OCI-LY3 (cell line): ENCODE results near the gene SLC25A2.

Source experiments
- H2AFZ ChIP-seq: fragments of 200-600, 300-600 bp; shearing (Covaris generic); 2 replicates; pipeline ENCODE4 v1.6.0; 2014; ENCODE audit warnings: antibody characterized with exemption, low read depth, low read length
- H3K27ac ChIP-seq: fragments of 200-600, 300-600 bp; sonication (generic); 2 replicates; pipeline ENCODE4 v1.5.1; 2014; ENCODE audit warnings: mild to moderate bottlenecking, low read length, moderate library complexity, mixed read lengths
- H3K27me3 ChIP-seq: fragments of 200-600, 300-600 bp; sonication (generic); 2 replicates; pipeline ENCODE4 v1.6.1; 2014; ENCODE audit warnings: low read depth, low read length, mixed read lengths
- H3K36me3 ChIP-seq: fragments of 200-600, 300-600 bp; sonication (generic); replicated peaks from 2 replicates; pipeline ENCODE3; 2014; ENCODE audit warnings: low read depth, low read length, mixed read lengths
- H3K4me1 ChIP-seq: fragments of 300-600, 200-600 bp; sonication (generic); 2 replicates; pipeline ENCODE4 v1.6.1; 2014; ENCODE audit warnings: low read length, mixed read lengths
- H3K4me2 ChIP-seq: fragments of 200-600, 300-600 bp; sonication (generic); 2 replicates; pipeline ENCODE4 v1.6.1; 2014; ENCODE audit warnings: low read length, mixed read lengths
- H3K4me3 ChIP-seq: fragments of 300-600, 200-600 bp; sonication (generic); 2 replicates; pipeline ENCODE4 v1.5.1; 2014; ENCODE audit warnings: antibody characterized with exemption, mild to moderate bottlenecking, low read length, moderate library complexity
- H3K79me2 ChIP-seq: fragments of 300-600, 200-600 bp; shearing (Covaris generic); 2 replicates; pipeline ENCODE4 v1.6.1; 2014; ENCODE audit warnings: mild to moderate bottlenecking, low read length, mixed read lengths
- H3K9ac ChIP-seq: fragments of 300-600, 200-600 bp; shearing (Covaris generic); 2 replicates; pipeline ENCODE4 v1.6.0; 2014; ENCODE audit warnings: mild to moderate bottlenecking, low read length, moderate library complexity
- H3K9me3 ChIP-seq: fragments of 200-600, 300-600 bp; shearing (Covaris generic); 2 replicates; pipeline ENCODE4 v1.6.1; 2014; ENCODE audit warnings: low read length, mixed read lengths; ENCODE audit not compliant: insufficient read depth
- H4K20me1 ChIP-seq: fragments of 200-600, 300-600 bp; sonication (generic); 2 replicates; pipeline ENCODE4 v1.6.1; 2016; ENCODE audit warnings: low read length, mixed read lengths; ENCODE audit not compliant: insufficient read depth
- EZH2phosphoT487 ChIP-seq: fragments of 200-600 bp; shearing (Covaris generic); IDR thresholded peaks from 2 replicates; pipeline ENCODE4 v1.6.1; 2018; ENCODE audit warnings: antibody characterized with exemption, mixed run types, low read depth
- TF ChIP-seq, protein P1 (sequence below): fragments of 200-600, 300-600 bp; sonication (generic); IDR thresholded peaks from 2 replicates; pipeline ENCODE4 v1.5.1; 2014; ENCODE audit warnings: antibody characterized with exemption, low read length, low read depth

The SLC25A2 gene

GRCh38 chr5:141306630-141307029 lies 2.8 kb upstream of the SLC25A2 start:
- TF ChIP-seq EZH2phosphoT487: no peak
- TF ChIP-seq, protein P1, sequence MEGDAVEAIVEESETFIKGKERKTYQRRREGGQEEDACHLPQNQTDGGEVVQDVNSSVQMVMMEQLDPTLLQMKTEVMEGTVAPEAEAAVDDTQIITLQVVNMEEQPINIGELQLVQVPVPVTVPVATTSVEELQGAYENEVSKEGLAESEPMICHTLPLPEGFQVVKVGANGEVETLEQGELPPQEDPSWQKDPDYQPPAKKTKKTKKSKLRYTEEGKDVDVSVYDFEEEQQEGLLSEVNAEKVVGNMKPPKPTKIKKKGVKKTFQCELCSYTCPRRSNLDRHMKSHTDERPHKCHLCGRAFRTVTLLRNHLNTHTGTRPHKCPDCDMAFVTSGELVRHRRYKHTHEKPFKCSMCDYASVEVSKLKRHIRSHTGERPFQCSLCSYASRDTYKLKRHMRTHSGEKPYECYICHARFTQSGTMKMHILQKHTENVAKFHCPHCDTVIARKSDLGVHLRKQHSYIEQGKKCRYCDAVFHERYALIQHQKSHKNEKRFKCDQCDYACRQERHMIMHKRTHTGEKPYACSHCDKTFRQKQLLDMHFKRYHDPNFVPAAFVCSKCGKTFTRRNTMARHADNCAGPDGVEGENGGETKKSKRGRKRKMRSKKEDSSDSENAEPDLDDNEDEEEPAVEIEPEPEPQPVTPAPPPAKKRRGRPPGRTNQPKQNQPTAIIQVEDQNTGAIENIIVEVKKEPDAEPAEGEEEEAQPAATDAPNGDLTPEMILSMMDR: no peak
- H3K36me3 ChIP-seq: no peaks in the 10 kb centered on the region
- no peaks in the 10 kb centered on the region for H4K20me1 ChIP-seq
- H3K27me3 ChIP-seq: no peaks in the 10 kb centered on the region
- H3K4me3 ChIP-seq: no peak overlapping the region
- no peak overlapping the region for H3K4me2 ChIP-seq
- no peak overlapping the region for H2AFZ ChIP-seq
- no peaks in the 10 kb centered on the region for H3K9me3 ChIP-seq
- H3K4me1 ChIP-seq: no peaks in the 10 kb centered on the region
- H3K79me2 ChIP-seq: no peaks in the 10 kb centered on the region
- no peak overlapping the region for H3K9ac ChIP-seq
- no peak overlapping the region for H3K27ac ChIP-seq

DNA sequence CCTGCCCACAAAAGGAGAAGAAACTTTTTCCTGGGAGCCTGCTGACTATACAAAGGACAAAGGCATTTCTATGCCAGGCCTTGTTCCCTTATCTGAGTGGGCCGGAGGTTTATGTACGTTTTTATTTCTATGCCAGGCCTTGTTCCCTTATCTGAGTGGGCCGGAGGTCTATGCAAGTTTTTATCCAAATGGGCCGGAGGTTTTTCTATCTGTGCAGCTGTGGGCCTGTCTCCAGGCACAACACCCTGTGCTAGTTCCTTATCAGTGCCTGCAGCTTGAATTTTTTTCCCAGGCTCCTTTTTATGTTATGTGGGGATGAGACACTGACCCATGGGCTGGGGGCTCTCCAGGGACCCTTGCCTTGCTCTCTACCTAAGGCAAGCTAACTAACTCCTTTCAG lies 5.5 kb downstream of the SLC25A2 start:
- TF ChIP-seq, protein P1: no peak
- no peak for TF ChIP-seq EZH2phosphoT487
- Histone ChIP-seq H3K4me2 (no peak overlapping the region), H3K27ac (no peak overlapping the region), H4K20me1 (no peaks in the 10 kb centered on the region), H3K79me2 (no peaks in the 10 kb centered on the region), H2AFZ (no peak overlapping the region), H3K9ac (no peak overlapping the region), H3K4me1 (no peaks in the 10 kb centered on the region), H3K9me3 (no peaks in the 10 kb centered on the region), H3K36me3 (no peaks in the 10 kb centered on the region), H3K27me3 (no peaks in the 10 kb centered on the region), H3K4me3 (no peak overlapping the region)

GRCh38 chr5:141272906-141273305 lies 30.9 kb downstream of the SLC25A2 start:
- H4K20me1 ChIP-seq: no peaks in the 10 kb centered on the region
- H3K9me3 ChIP-seq: no peaks in the 10 kb centered on the region
- no peaks in the 10 kb centered on the region for H3K79me2 ChIP-seq
- H3K27me3 ChIP-seq: no peaks in the 10 kb centered on the region
- no peaks in the 10 kb centered on the region for H3K4me1 ChIP-seq
- no peak overlapping the region for H2AFZ ChIP-seq
- no peak overlapping the region for H3K9ac ChIP-seq
- H3K4me2 ChIP-seq: no peak overlapping the region
- no peak overlapping the region for H3K27ac ChIP-seq
- no peak overlapping the region for H3K4me3 ChIP-seq
- TF ChIP-seq EZH2phosphoT487: no peak
- TF ChIP-seq, protein P1: no peak
- no peaks in the 10 kb centered on the region for H3K36me3 ChIP-seq

DNA sequence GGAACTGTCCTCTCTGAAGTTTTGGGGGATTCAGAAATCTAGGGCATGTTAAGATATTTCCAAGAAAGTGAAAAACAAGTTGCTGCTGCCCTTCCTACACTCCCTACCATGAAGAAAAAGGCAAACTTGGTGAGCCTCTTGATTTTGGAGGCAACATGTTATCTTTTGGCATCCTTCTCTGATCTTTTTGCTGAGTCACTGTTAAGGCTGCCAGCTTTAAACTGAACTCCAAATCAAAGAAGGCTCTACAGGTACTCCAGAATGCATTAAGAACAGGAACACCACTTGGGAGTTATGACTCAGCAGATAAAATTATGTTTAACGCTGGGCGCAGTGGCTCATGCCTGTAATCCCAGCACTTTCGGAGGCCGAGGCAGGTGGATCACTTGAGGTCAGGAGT lies 34.7 kb downstream of the SLC25A2 start:
- Histone ChIP-seq H3K27me3 (no peaks in the 10 kb centered on the region), H3K9me3 (no peaks in the 10 kb centered on the region), H2AFZ (no peak overlapping the region), H3K36me3 (no peaks in the 10 kb centered on the region), H3K27ac (no peak overlapping the region), H3K4me3 (no peak overlapping the region), H4K20me1 (no peaks in the 10 kb centered on the region), H3K79me2 (no peaks in the 10 kb centered on the region), H3K4me1 (no peaks in the 10 kb centered on the region), H3K4me2 (no peak overlapping the region), H3K9ac (no peak overlapping the region)
- TF ChIP-seq EZH2phosphoT487: no peak
- TF ChIP-seq, protein P1: no peak
